RWPE1 (cell line): ENCODE measurements around the gene RNF148.

ENCODE experiments used
- CTCF ChIA-PET: fragments of 350-600 bp; sonication (Branson Sonifier 250); formaldehyde crosslinking; extraction: SDS; loops from one replicate; lab custom pipeline; 2021; lab: Yijun Ruan, JAX
- POLR2A ChIA-PET: fragments of 400-600 bp; formaldehyde crosslinking; extraction: SDS; loops from one replicate; lab custom pipeline; 2020; ENCODE audit warnings: antibody characterized with exemption; ENCODE audit not compliant: low non-redundant PET; lab: Yijun Ruan, JAX
- DNase-seq: peaks from one replicate; pipeline ENCODE4 v3.0.0; 2012; ENCODE audit warnings: low spot score
- H3K27ac ChIP-seq: fragments of 450-650 bp; 2 replicates; pipeline ENCODE4 v1.5.1; 2017
- TF ChIP-seq, protein P1 (sequence below): fragments of 450-650 bp; conservative IDR thresholded peaks from 2 replicates; pipeline ENCODE4 v1.5.1; 2017; ENCODE audit warnings: low read depth, mild to moderate bottlenecking

RNF148 gene, protein sequence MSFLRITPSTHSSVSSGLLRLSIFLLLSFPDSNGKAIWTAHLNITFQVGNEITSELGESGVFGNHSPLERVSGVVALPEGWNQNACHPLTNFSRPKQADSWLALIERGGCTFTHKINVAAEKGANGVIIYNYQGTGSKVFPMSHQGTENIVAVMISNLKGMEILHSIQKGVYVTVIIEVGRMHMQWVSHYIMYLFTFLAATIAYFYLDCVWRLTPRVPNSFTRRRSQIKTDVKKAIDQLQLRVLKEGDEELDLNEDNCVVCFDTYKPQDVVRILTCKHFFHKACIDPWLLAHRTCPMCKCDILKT

DNA sequence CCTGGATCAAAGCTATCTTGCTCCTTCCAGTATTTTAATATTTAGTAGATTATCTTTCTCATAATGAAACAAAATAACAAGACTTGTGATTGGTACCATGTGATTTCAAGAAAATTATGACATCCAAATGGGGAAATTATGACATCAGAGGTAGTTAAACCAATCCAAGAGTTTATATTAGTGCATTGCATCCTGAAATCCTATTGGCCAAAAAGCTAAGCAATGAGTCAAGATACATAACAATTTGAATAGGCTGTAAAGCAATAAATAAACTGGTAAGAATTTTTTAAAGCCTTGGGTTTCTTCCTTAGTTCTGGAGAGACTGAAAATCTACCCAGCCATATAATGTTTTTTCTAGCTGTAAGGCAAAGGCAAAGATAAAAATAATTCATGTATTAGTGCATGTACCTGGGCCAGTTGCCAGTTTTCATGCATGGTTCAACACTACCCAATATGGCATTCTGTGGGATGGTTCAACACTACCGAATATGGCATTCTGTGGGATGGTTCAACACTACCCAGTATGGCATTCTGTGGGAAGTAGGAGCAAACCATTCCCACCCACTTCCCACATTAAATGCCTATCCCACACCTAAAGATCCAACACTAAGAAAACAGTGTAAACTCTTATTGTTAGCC lies at the start of gene RNF148:
Gene RNF148 (minus strand): TSS at position 51 of the 639 bp plus-strand sequence. CDS start 172 bp downstream, outside the sequence.
- ChIA-PET CTCF (interaction anchor here (0.6 kb wide), 1 partner anchor 56 kb away, joined by 4 read pairs; no protein-coding TSS in a partner anchor), POLR2A (no interaction called here)
- no peak within 1 kb of the TSS for H3K27ac ChIP-seq
- no peak for DNase-seq
- TF ChIP-seq, protein P1, sequence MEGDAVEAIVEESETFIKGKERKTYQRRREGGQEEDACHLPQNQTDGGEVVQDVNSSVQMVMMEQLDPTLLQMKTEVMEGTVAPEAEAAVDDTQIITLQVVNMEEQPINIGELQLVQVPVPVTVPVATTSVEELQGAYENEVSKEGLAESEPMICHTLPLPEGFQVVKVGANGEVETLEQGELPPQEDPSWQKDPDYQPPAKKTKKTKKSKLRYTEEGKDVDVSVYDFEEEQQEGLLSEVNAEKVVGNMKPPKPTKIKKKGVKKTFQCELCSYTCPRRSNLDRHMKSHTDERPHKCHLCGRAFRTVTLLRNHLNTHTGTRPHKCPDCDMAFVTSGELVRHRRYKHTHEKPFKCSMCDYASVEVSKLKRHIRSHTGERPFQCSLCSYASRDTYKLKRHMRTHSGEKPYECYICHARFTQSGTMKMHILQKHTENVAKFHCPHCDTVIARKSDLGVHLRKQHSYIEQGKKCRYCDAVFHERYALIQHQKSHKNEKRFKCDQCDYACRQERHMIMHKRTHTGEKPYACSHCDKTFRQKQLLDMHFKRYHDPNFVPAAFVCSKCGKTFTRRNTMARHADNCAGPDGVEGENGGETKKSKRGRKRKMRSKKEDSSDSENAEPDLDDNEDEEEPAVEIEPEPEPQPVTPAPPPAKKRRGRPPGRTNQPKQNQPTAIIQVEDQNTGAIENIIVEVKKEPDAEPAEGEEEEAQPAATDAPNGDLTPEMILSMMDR = no peak

DNA sequence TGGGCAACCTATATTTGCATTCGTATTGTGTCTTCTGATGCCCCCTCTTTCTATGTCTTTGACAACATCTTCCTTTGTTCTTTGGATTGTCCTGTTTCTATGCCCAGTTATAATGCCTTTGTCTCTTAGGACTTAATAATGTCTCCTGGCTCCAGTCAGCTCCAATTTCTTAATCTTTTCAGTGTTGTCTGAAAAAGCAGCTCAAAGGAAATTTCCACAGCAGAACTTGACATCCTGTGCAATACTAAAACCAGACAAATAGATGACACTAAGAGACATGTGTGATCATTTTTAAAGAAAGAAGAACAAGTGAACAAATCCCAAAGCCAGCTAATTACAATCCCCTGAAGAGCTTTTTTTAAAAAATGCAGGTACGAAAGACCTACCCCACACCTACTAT lies 47.7 kb upstream of the RNF148 start:
- ChIA-PET CTCF (interaction anchor here (0.6 to 1.1 kb wide), 2 partner anchors 10 to 107 kb away, joined by 4 to 8 read pairs; no protein-coding TSS in a partner anchor), POLR2A (no interaction called here)
- DNase-seq = no peak
- TF ChIP-seq, protein P1 = no peak
- no peak overlapping the region for H3K27ac ChIP-seq

DNA sequence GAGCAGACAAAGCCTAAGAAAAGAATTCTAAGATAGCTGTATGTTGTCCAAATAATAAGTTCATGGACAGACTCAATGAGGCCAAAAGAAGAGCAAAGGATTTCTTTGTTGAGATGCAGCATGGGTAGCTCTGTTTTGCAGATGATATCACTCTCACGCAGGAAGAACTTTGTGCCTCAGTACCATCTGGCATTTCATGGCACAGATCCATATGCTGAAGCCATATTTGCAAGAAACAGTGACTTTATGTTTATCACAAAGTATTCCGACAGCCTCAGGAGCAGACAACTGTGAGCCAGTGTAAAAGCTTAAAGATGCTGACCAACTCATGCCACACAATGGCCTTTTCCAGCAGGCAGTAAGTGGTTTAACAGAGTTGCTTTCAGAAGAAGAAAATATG lies 45.5 kb upstream of the RNF148 start:
- ChIA-PET POLR2A (no interaction called here), CTCF (no interaction called here)
- DNase-seq = no peak
- TF ChIP-seq, protein P1 = no peak
- no peak overlapping the region for H3K27ac ChIP-seq

DNA sequence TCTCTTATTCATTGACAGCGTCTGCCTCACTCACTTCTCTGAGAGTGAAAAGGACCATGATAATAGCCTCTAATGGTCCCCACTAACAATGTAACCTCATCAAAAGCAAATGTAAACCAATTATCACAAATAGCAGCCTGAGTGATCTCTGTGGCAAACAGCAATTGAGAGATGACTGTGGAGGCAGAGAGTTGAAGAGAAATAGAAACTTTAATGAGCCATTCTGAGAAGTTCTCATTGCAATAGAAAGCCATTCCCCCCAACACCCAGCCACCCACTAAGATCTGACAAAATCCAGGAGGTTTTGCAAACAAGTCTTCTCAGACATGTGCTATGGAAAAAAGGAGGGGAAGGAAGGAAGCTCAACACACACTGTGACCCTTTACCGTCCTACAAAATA lies 44.2 kb upstream of the RNF148 start:
- ChIA-PET CTCF (interaction anchor here (0.6 kb wide), 1 partner anchor 214 kb away, joined by 4 read pairs; no protein-coding TSS in a partner anchor), POLR2A (no interaction called here)
- TF ChIP-seq, protein P1 = no peak
- no peak for DNase-seq
- no peak overlapping the region for H3K27ac ChIP-seq

DNA sequence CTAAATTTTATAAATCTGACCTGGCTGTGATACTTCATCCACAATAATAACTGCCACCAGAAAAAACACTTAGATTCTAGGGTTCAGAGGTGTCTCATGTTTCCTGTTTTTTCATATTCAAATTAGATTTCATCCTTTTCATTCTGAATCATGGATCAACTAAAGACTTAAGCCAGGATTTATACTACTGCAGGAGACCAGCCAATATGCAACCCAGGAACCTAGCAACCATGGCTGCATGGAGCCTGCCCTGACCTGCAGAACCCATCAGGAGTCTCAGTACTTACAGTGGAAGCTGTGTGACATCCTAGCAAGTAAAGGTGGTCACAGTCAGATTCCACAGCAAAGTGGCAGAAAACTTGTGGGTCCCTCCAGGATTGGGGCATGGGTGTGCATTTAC lies 40.5 kb upstream of the RNF148 start:
- TF ChIP-seq, protein P1 = no peak
- ChIA-PET CTCF (interaction anchor here (0.6 kb wide), 1 partner anchor 18 kb away, joined by 3 read pairs; no protein-coding TSS in a partner anchor), POLR2A (no interaction called here)
- no peak for DNase-seq
- H3K27ac ChIP-seq = no peak overlapping the region

DNA sequence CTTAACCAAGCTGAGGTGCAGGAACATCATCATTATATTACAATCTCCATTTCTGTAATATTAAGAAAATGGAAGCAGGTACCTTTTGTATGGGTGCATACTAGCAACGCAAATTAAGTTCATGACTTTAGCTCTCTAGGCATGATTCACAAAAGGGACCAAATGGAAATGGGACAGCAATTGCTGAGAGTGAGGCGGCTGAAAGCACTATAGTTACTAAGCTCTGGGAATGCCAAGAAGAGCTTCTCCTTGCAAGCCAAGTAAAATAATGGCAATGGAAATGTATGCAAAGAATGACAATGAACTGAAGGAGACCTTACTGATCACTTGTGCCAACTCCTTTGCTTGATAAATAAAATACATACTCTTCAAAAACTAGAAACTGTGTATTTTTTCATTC lies 36.2 kb upstream of the RNF148 start:
- POLR2A ChIA-PET = no interaction called here
- CTCF ChIA-PET = interaction anchor here (0.5 to 0.9 kb wide), 2 partner anchors 10 to 240 kb away, joined by 3 read pairs; no protein-coding TSS in a partner anchor
- no peak overlapping the region for H3K27ac ChIP-seq
- DNase-seq = no peak
- TF ChIP-seq, protein P1 = no peak
